Measurements from ENCODE around the gene CHPT1. TPM values are rescaled to one million over a fixed set of nuclear protein-coding genes. Genes with fewer than 3 reads are reported as not detected.
A peak's percentile ranks its signal among the peaks of the same experiment; 100 is the strongest.
"Not testable (repeated sequence)": the region's sequence is repeated elsewhere in the genome, so short reads cannot be mapped to it uniquely, and the experiment has no call there.

The CHPT1 gene
- total RNA-seq (2014; rRNA removed; shearing (Covaris generic)), result 59.8 and 82.5 TPM in 2 replicates
- 40.5 and 46.0 TPM in 2 replicates for polyA plus RNA-seq (2015; cell fraction: cytosol; rRNA removed)
- polyA plus RNA-seq (2015; cell fraction: nucleus; rRNA removed), result 16.7 and 17.4 TPM in 2 replicates

- peak; percentile 47 for DNase-seq (ENCODE audit: low read depth)
Observed at GRCh38 chr12:101697197-101697929, at the start of gene CHPT1. CHPT1 (plus strand) TSS chr12:101697640; CDS start chr12:101697862, 222 bp downstream.

GRCh38 chr12:101647711-101648110 is 49.7 kb upstream of the CHPT1 start:
- no peak for DNase-seq (ENCODE audit: low read depth)

- no peak for DNase-seq (ENCODE audit: low read depth)
Observed at GRCh38 chr12:101648195-101648594, 49.2 kb upstream of the CHPT1 start.

- no peak for DNase-seq (ENCODE audit: low read depth)
Observed at GRCh38 chr12:101650346-101651117, 46.9 kb upstream of the CHPT1 start.

- no peak for DNase-seq (ENCODE audit: low read depth)
Observed at GRCh38 chr12:101653030-101653429, 44.4 kb upstream of the CHPT1 start.

- DNase-seq (ENCODE audit: low read depth), result no peak
Observed at GRCh38 chr12:101653503-101653902, 43.9 kb upstream of the CHPT1 start.

- DNase-seq (ENCODE audit: low read depth), result no peak
Observed at GRCh38 chr12:101654442-101654841, 43.0 kb upstream of the CHPT1 start.

GRCh38 chr12:101655393-101655792 is 42.0 kb upstream of the CHPT1 start:
- no peak for DNase-seq (ENCODE audit: low read depth)

- peak; percentile 23 for DNase-seq (ENCODE audit: low read depth)
Observed at GRCh38 chr12:101660662-101661061, 36.8 kb upstream of the CHPT1 start.

GRCh38 chr12:101663298-101663697 is 34.1 kb upstream of the CHPT1 start:
- DNase-seq (ENCODE audit: low read depth), result no peak

GRCh38 chr12:101664992-101665391 is 32.4 kb upstream of the CHPT1 start:
- DNase-seq (ENCODE audit: low read depth), result no peak

- DNase-seq (ENCODE audit: low read depth), result no peak
Observed at GRCh38 chr12:101666052-101666728, 31.2 kb upstream of the CHPT1 start.

- DNase-seq (ENCODE audit: low read depth), result no peak
Observed at GRCh38 chr12:101667591-101667990, 29.8 kb upstream of the CHPT1 start.

- no peak for DNase-seq (ENCODE audit: low read depth)
Observed at GRCh38 chr12:101670007-101670671, 27.3 kb upstream of the CHPT1 start.

GRCh38 chr12:101671157-101671791 is 26.2 kb upstream of the CHPT1 start:
- DNase-seq (ENCODE audit: low read depth), result no peak

GRCh38 chr12:101671833-101672232 is 25.6 kb upstream of the CHPT1 start:
- no peak for DNase-seq (ENCODE audit: low read depth)

GRCh38 chr12:101675555-101675954 is 21.9 kb upstream of the CHPT1 start:
- no peak for DNase-seq (ENCODE audit: low read depth)

- DNase-seq (ENCODE audit: low read depth), result not testable (repeated sequence)
Observed at GRCh38 chr12:101676497-101676896, 20.9 kb upstream of the CHPT1 start.

- DNase-seq (ENCODE audit: low read depth), result no peak
Observed at GRCh38 chr12:101678081-101678480, 19.4 kb upstream of the CHPT1 start.

GRCh38 chr12:101680240-101680639 is 17.2 kb upstream of the CHPT1 start:
- DNase-seq (ENCODE audit: low read depth), result no peak

GRCh38 chr12:101680647-101681046 is 16.8 kb upstream of the CHPT1 start:
- no peak for DNase-seq (ENCODE audit: low read depth)

Data from HT1080 (cell line).